Skeletal muscle cell (primary cell): ENCODE measurements around the gene ACVR1C.
"Not testable (repeated sequence)": the region's sequence is repeated elsewhere in the genome, so short reads cannot be mapped to it uniquely, and the experiment has no call there.

ENCODE experiments used
- DNase-seq: peaks from one replicate; pipeline ENCODE4 v3.0.0-alpha.2; 2010; ENCODE audit warnings: low read depth
- H3K4me3 ChIP-seq: 2 replicates; pipeline ENCODE4 v1.5.1; 2011; ENCODE audit warnings: low read depth, mild to moderate bottlenecking, control low read depth, low read length, moderate library complexity

ACVR1C gene

DNA sequence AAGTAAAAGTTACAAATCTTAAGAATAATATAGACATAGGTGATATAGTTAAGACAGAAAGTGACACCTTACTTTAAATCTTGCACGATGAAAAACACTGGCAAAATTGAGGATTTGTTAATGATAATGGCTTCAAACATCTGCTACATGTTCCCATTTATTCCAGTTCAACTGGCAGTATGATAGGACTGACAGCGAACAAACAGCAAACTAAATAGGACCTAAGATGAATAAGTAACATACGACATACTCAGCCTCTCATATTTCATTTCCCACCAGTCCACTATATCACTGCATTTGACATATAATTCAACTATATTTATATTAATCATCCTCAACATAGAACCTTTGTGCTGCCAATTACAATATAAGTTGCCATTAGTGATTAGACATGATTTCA lies 36.3 kb downstream of the ACVR1C start:
- DNase-seq: no peak
- H3K4me3 ChIP-seq: no peak overlapping the region

DNA sequence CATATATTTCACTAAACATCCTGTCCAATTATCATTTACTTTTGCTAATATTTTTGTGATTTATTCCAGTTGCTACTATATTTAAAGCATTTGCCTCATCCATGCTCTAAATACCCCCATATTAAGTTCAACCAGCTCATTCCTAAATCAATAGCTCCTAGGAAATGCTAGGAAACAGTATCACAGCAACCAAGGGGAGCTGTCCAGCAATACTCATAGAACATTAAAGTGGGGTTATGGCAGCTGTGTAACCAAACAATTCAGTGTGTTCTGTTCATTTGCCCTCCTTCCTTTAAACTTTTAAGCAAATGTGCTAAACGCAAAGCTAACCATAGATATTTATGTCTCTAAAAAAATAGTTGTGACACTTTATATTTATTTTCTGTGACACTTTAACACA lies 41.1 kb downstream of the ACVR1C start:
- no peak for DNase-seq
- no peak overlapping the region for H3K4me3 ChIP-seq

- no peak for DNase-seq
Measured at GRCh38 chr2:157574165-157574564, 54.5 kb downstream of the ACVR1C start.

DNA sequence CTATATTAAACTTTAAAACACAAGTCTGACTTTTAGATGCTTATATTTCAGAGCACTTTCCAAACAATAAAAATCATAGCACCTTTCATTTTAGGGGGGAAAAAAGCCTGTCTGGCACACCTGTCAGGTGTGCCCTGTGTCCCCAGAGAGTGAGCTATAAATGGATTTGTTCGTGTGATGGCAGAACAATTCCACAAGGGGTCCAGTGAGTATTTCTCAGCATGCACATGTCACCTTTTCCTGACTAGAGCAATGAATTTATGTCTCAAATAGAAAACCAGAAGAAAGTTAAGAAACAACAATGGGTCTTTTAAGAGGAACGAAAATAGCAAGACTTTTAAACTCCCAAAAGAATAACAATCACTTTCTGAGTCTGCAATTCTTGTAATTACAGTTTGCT lies 55.9 kb downstream of the ACVR1C start:
- H3K4me3 ChIP-seq: no peak overlapping the region
- DNase-seq: no peak

More at GRCh38 chr2:157574165-157574564, 54.5 kb downstream of the ACVR1C start:
- H3K4me3 ChIP-seq: no peak overlapping the region

- not testable (repeated sequence) for DNase-seq, H3K4me3 ChIP-seq
Measured at GRCh38 chr2:157566623-157567022, 62.0 kb downstream of the ACVR1C start.

- H3K4me3 ChIP-seq, DNase-seq: not testable (repeated sequence)
Measured at GRCh38 chr2:157566113-157566512, 62.6 kb downstream of the ACVR1C start.

DNA sequence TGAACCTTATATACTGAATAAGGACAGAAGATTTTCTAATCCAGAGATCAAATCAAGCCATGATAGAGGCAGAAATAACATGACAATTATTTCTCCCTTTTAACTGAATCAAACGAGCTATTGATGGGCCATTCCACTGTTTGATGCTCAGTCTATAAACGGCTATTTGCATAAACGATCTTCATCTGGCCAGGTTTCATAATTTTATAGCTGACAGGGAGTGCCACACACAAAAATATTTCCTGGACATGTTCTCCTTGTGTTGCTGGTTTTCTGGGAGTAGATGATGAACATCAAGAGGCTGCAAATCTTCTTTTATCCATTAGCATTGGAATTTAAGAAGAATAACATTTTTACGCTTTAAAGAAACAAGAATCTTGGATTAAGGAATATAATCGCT lies 63.1 kb downstream of the ACVR1C start:
- DNase-seq: no peak
- no peak overlapping the region for H3K4me3 ChIP-seq

- DNase-seq: no peak
- no peak overlapping the region for H3K4me3 ChIP-seq
Measured at GRCh38 chr2:157559890-157560289, 68.8 kb downstream of the ACVR1C start.

GRCh38 chr2:157559461-157559860 lies 69.2 kb downstream of the ACVR1C start:
- DNase-seq: no peak
- H3K4me3 ChIP-seq: no peak overlapping the region

DNA sequence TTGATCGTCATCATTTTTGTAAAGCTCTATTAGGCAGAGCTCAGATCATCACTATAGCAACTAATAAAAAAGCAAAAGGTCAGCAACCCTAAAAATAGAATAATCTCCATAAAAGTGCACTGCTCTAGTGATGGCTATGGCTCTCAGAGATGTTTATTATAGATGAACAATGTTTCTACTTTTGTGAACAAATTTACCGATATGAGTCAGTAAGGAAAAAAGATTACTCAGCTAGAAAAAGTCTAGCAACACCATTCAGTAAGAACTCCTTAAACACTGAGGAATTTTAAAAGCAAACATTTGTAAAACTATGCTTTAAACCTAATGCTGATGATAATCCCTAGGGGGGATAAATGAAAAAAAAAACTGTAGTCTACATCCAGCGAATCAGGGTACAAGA lies 69.6 kb downstream of the ACVR1C start:
- H3K4me3 ChIP-seq: no peak overlapping the region
- no peak for DNase-seq

DNA sequence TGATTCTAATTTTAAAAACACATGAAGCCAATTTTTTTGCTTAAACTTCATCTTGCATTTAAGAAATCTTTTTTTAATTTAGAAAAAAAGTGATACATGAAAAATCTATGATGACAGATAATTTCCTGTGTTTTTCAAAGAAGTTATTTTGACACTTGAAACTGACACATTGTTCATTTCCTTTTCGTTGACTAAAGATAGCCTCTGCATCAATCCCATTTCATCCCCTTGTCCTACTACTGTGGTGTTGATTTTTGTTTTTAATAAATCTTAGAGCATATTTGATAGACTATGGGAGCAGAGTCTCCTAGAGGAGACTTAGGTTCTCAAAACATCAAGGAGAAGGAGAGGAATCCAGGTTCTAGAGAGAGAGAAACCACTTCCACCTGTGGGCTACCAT lies 70.9 kb downstream of the ACVR1C start:
- no peak overlapping the region for H3K4me3 ChIP-seq
- no peak for DNase-seq

DNA sequence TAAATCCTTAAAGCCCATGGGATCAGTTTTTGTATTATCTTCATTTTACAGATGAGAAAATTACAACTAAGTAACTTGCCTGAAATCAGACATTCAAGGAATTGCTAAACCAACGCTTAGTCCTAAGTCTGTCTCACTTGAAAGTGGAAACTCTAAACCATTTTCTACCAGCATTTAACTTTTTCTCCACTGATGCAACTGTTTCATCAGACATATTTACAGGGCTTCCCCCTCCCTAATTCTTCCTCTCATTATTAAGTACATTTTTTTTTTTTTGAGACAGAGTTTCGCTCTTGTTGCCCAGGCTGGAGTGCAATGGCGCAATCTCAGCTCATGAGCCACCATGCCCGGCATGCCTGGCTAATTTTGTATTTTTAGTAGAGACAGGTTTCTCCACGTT lies 88.6 kb downstream of the ACVR1C start:
- no peak for DNase-seq

DNA sequence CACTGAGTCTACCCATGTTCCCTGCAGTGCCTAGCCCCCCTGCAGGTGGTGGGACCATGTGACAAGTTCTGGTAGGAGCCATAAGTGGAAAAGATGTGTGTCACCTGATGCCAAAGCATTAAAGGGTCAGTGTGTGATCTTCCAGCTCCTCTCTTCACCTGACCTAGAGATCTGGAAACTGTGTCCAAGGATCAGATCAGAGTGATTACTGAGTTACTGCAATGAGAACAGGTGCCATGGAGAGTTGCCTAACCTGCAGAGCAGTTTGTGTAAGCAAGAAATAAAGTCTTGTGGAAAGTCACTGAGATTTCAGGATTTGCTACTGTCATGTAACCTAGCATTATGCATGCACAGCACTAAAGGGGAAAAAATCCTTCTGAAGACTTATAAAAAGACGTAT lies 90.6 kb downstream of the ACVR1C start:
- no peak overlapping the region for H3K4me3 ChIP-seq
- no peak for DNase-seq

More for the DNA sequence above, 88.6 kb downstream of the ACVR1C start:
- H3K4me3 ChIP-seq: no peak overlapping the region

- DNase-seq: no peak
- H3K4me3 ChIP-seq: no peak overlapping the region
Measured at GRCh38 chr2:157536815-157537214, 91.8 kb downstream of the ACVR1C start.

DNA sequence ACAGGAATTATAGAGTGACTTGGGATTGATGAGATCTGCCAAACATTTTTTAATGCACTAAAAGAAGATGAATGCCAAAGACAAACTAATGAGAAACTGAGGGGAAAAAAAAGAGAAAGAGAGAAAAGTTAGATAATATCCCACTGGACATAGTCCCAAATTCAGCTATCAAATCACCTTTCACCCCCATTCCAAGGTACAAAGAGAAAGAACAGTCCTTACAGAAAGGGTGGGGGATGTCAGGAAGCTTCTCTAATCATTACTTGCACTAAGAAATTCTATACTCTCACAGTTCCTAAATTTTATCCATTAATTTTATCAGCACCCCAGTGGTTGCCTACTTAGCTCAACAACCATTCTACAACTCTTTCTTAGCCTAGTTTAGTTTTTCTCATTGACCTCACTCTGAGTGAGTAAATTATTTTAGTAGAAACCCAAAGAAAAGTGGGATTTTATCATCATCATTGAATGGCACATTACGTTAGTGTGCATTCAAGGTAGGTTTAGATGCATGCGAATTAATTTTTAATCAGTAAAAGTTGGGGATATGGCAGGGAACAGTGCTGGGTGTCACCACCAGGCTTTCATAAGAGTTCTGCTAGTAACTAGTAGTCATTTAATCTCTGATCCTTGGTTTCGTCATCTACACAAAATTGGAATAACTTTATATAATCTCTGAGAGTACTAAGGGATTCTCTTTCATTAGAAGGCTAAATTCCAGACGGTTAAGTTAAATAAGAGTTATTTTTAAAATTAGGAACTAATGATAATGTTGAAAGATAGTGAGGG lies 99.5 kb downstream of the ACVR1C start:
- no peak for DNase-seq
- no peak overlapping the region for H3K4me3 ChIP-seq

DNA sequence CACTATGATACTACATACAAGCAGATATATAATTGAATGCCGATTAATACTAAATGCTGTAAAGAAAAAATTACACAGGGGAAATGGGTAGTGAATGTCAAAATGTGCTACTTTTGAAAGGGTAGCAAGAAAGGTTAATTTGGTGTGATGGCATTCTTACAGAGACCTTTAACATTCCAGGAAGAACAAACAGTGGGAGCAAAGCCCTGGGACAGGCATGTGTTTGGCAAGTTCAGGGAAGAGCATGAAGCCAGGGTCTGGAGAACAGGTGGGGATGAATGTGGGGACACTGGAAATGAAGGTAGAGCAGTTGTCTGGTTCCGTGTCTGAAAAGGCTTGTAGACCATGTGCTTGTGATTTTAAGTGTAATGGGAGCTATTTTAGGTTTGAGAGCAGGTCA lies 102.6 kb downstream of the ACVR1C start:
- no peak overlapping the region for H3K4me3 ChIP-seq
- no peak for DNase-seq

- no peak overlapping the region for H3K4me3 ChIP-seq
- DNase-seq: no peak
Measured at GRCh38 chr2:157523270-157524247, 105.1 kb downstream of the ACVR1C start.

GRCh38 chr2:157514966-157515365 lies 113.7 kb downstream of the ACVR1C start:
- H3K4me3 ChIP-seq, DNase-seq: not testable (repeated sequence)

DNA sequence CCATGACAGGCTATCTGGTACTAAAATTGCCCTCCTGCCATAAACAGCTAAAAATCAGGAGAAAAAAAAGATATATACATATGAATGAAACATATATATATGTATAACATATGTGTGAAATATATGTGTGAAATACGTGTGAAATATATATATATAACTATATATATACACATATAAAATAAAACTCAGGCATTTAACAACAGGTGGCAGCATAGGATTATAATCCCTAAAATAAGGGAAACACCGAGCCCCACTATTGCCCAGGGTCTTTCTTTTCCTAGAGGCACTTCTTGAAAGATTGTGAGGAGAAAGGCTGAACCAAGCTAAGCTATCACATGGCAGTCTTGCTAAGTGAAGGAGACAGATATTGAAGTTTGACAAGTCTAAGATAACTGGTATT lies 118.9 kb downstream of the ACVR1C start:
- H3K4me3 ChIP-seq: no peak overlapping the region
- DNase-seq: no peak

- no peak for DNase-seq
- H3K4me3 ChIP-seq: no peak overlapping the region
Measured at GRCh38 chr2:157508676-157509075, 120.0 kb downstream of the ACVR1C start.
